HEK293 (cell line): Measurements from ENCODE around the gene TBCCD1.
A peak's percentile ranks its signal among the peaks of the same experiment; 100 is the strongest.

Experiments
- CTCF ChIA-PET: fragments of 350-600 bp; formaldehyde crosslinking; extraction: SDS; loops from one replicate; lab custom pipeline; 2021; ENCODE audit warnings: antibody characterized with exemption; lab: Yijun Ruan, JAX
- POLR2A ChIA-PET: fragments of 300-600 bp; formaldehyde crosslinking; extraction: SDS; loops from one replicate; lab custom pipeline; 2020; ENCODE audit warnings: antibody characterized with exemption, inconsistent platforms; lab: Yijun Ruan, JAX
- H3K27ac ChIP-seq: fragments of 200-500 bp; sonication (Bioruptor generic); 2 replicates; pipeline ENCODE4 v1.5.1; 2014; ENCODE audit warnings: low read depth, low read length, control low read depth, inconsistent platforms; ENCODE audit errors: extremely low read depth
- H3K36me3 ChIP-seq, 2 experiments: fragments of 200-500 bp in 1 of 2; sonication (Bioruptor generic) in 1 of 2; 1 replicate in 1 of 2; 2 replicates in 1 of 2; pipeline ENCODE4 v1.5.1; 2014 to 2017; ENCODE audit warnings: inconsistent platforms in 2 of 2, low read length in 2 of 2; ENCODE audit not compliant: control insufficient read depth in 2 of 2, insufficient read depth in 1 of 2
- H3K4me1 ChIP-seq: fragments of 200-500 bp; sonication (Bioruptor generic); 2 replicates; pipeline ENCODE4 v1.5.1; 2014; ENCODE audit warnings: mild to moderate bottlenecking, low read length, inconsistent platforms; ENCODE audit not compliant: control insufficient read depth, insufficient read depth
- H3K4me3 ChIP-seq: 2 replicates; pipeline ENCODE4 v1.5.1; 2011; ENCODE audit warnings: low read depth, mild to moderate bottlenecking, control low read depth, low read length, moderate library complexity
- H3K9me3 ChIP-seq: fragments of 200-500 bp; sonication (Bioruptor generic); 2 replicates; pipeline ENCODE4 v1.5.1; 2014; ENCODE audit warnings: low read depth, low read length, inconsistent platforms; ENCODE audit not compliant: control insufficient read depth, insufficient read depth
- FEZF1 ChIP-seq: fragments of 450-650 bp; formaldehyde crosslinking; IDR thresholded peaks from 2 replicates; pipeline ENCODE4 v1.5.1; 2016; ENCODE audit warnings: missing biosample characterization, missing genetic modification characterization
- MEIS1 ChIP-seq: sonication (generic); formaldehyde crosslinking; IDR thresholded peaks from 2 replicates; pipeline ENCODE4 v1.8.1; 2022; ENCODE audit warnings: missing genetic modification reagents, mild to moderate bottlenecking, borderline replicate concordance
- ZBTB17 ChIP-seq: fragments of 450-650 bp; formaldehyde crosslinking; IDR thresholded peaks from 2 replicates; pipeline ENCODE4 v1.5.1; 2016; ENCODE audit warnings: missing biosample characterization, missing genetic modification characterization
- ZFP69B ChIP-seq: fragments of 450-650 bp; formaldehyde crosslinking; IDR thresholded peaks from 2 replicates; pipeline ENCODE4 v1.5.1; 2016; ENCODE audit warnings: missing biosample characterization, missing genetic modification characterization
- ZIC2 ChIP-seq: fragments of 450-650 bp; formaldehyde crosslinking; IDR thresholded peaks from 2 replicates; pipeline ENCODE4 v1.5.1; 2016; ENCODE audit warnings: missing biosample characterization, missing genetic modification characterization
- ZNF155 ChIP-seq: fragments of 450-650 bp; formaldehyde crosslinking; IDR thresholded peaks from 2 replicates; pipeline ENCODE4 v1.5.1; 2016; ENCODE audit warnings: missing biosample characterization, missing genetic modification characterization
- ZNF174 ChIP-seq: fragments of 450-650 bp; formaldehyde crosslinking; IDR thresholded peaks from 2 replicates; pipeline ENCODE4 v1.5.0; 2017; ENCODE audit warnings: missing biosample characterization, mild to moderate bottlenecking, missing genetic modification characterization
- ZNF23 ChIP-seq: fragments of 450-650 bp; formaldehyde crosslinking; IDR thresholded peaks from 2 replicates; pipeline ENCODE4 v1.5.1; 2016; ENCODE audit warnings: missing biosample characterization, missing genetic modification characterization, borderline replicate concordance
- ZNF324 ChIP-seq: fragments of 450-650 bp; formaldehyde crosslinking; IDR thresholded peaks from 2 replicates; pipeline ENCODE4 v1.5.1; 2016; ENCODE audit warnings: missing biosample characterization, missing genetic modification characterization
- ZNF549 ChIP-seq: fragments of 450-650 bp; IDR thresholded peaks from 2 replicates; pipeline ENCODE4 v1.5.1; 2018; ENCODE audit warnings: missing biosample characterization, missing genetic modification characterization, mild to moderate bottlenecking, inconsistent platforms, moderate library complexity
- ZNF560 ChIP-seq: fragments of 450-650 bp; formaldehyde crosslinking; IDR thresholded peaks from 2 replicates; pipeline ENCODE4 v1.5.1; 2017; ENCODE audit warnings: missing biosample characterization, missing genetic modification characterization, borderline replicate concordance
- ZNF561 ChIP-seq: fragments of 450-650 bp; IDR thresholded peaks from 2 replicates; pipeline ENCODE4 v1.5.1; 2018; ENCODE audit warnings: missing biosample characterization, missing genetic modification characterization, borderline replicate concordance
- ZNF785 ChIP-seq: fragments of 450-650 bp; formaldehyde crosslinking; IDR thresholded peaks from 2 replicates; pipeline ENCODE4 v1.5.1; 2016; ENCODE audit warnings: missing biosample characterization, missing genetic modification characterization
- ZSCAN16 ChIP-seq: fragments of 450-650 bp; formaldehyde crosslinking; IDR thresholded peaks from 2 replicates; pipeline ENCODE4 v1.5.1; 2016; ENCODE audit warnings: missing biosample characterization, missing genetic modification characterization
- TF ChIP-seq, protein P1 (sequence below): fragments of 450-650 bp; formaldehyde crosslinking; IDR thresholded peaks from 2 replicates; pipeline ENCODE4 v1.5.1; 2016; ENCODE audit warnings: missing biosample characterization, missing genetic modification characterization
- TF ChIP-seq, protein P2 (sequence below): fragments of 450-650 bp; formaldehyde crosslinking; IDR thresholded peaks from 2 replicates; pipeline ENCODE4 v1.5.1; 2016; ENCODE audit warnings: missing biosample characterization, missing genetic modification characterization
- TF ChIP-seq, protein P3 (sequence below): fragments of 450-650 bp; formaldehyde crosslinking; IDR thresholded peaks from 2 replicates; pipeline ENCODE4 v1.5.1; 2016; ENCODE audit warnings: missing biosample characterization, missing genetic modification characterization
- TF ChIP-seq, protein P4 (sequence below): fragments of 450-650 bp; formaldehyde crosslinking; IDR thresholded peaks from 2 replicates; pipeline ENCODE4 v1.5.1; 2016; ENCODE audit warnings: missing biosample characterization, missing genetic modification characterization, borderline replicate concordance

Gene TBCCD1

DNA sequence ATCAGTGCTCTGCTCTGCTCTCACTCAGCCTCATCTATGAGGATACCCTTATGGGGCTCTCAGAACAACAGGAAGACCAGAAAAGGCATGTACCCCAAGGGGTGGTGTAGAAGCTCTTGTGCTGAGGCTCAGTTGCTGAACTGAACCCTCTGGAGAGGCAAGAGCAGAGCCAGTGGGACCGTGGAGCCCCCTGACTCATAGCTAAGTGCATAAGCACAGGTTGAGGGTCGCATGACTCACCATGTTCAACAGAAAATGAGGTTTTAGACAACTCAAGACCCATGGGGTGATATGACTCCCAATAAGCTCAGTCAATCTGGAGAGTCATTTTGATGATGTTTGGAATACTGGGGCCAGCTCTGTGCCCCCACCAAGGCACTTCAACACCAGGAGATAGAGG is 60.3 kb downstream of the TBCCD1 start (continued):
- TF ChIP-seq, protein P1, sequence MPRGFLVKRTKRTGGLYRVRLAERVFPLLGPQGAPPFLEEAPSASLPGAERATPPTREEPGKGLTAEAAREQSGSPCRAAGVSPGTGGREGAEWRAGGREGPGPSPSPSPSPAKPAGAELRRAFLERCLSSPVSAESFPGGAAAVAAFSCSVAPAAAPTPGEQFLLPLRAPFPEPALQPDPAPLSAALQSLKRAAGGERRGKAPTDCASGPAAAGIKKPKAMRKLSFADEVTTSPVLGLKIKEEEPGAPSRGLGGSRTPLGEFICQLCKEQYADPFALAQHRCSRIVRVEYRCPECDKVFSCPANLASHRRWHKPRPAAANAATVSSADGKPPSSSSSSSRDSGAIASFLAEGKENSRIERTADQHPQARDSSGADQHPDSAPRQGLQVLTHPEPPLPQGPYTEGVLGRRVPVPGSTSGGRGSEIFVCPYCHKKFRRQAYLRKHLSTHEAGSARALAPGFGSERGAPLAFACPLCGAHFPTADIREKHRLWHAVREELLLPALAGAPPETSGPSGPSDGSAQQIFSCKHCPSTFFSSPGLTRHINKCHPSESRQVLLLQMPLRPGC (tag by site-specific recombination), result no peak

DNA sequence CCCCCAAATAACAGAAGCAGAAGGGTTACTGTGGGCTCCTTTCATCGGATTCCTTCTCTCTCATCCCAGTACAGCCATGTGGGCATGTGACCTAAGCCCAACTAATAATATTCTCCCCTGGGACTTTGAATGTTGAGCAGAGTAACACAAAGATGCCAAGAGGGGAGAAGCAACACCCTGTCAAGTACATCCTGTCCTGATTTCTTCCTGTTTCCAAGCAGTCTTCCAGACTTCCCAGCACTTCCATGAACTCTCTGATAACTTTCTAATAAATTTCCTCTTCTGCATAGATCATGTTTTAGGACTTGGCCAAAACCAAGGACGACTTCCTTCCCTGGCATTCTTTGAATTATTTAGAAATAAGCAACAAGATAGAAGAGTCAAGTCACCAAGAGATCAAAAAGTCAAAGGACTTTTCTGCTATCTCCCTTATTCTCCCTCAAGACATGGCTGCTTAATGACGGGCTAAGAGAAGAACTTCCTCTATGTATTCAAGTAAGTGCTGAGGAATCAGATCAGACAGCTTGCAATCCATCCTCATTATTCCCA is 60.9 kb downstream of the TBCCD1 start:
- Histone ChIP-seq H3K4me3 (no peak overlapping the region), H3K4me1 (no peaks in the 10 kb centered on the region), H3K36me3 (no peaks in the 10 kb centered on the region), H3K27ac (no peak overlapping the region), H3K9me3 (no peaks in the 10 kb centered on the region)
- POLR2A ChIA-PET, result no interaction called here
- CTCF ChIA-PET, result no interaction called here
- TF ChIP-seq ZNF785 (tag by site-specific recombination) (no peak), FEZF1 (tag by site-specific recombination) (no peak), ZBTB17 (tag by site-specific recombination) (no peak), ZNF549 (tag by site-specific recombination) (no peak), ZNF174 (tag by site-specific recombination) (no peak), ZNF23 (tag by site-specific recombination) (no peak), ZNF155 (tag by site-specific recombination) (no peak), ZNF561 (tag by site-specific recombination) (no peak), ZFP69B (no peak), ZNF324 (tag by site-specific recombination) (no peak), MEIS1 (CRISPR knock-in tag) (no peak), ZSCAN16 (tag by site-specific recombination) (no peak), ZNF560 (tag by site-specific recombination) (no peak)
- TF ChIP-seq, protein P2, sequence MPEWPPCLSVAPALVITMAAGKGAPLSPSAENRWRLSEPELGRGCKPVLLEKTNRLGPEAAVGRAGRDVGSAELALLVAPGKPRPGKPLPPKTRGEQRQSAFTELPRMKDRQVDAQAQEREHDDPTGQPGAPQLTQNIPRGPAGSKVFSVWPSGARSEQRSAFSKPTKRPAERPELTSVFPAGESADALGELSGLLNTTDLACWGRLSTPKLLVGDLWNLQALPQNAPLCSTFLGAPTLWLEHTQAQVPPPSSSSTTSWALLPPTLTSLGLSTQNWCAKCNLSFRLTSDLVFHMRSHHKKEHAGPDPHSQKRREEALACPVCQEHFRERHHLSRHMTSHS (tag by site-specific recombination), result no peak
- TF ChIP-seq, protein P3, sequence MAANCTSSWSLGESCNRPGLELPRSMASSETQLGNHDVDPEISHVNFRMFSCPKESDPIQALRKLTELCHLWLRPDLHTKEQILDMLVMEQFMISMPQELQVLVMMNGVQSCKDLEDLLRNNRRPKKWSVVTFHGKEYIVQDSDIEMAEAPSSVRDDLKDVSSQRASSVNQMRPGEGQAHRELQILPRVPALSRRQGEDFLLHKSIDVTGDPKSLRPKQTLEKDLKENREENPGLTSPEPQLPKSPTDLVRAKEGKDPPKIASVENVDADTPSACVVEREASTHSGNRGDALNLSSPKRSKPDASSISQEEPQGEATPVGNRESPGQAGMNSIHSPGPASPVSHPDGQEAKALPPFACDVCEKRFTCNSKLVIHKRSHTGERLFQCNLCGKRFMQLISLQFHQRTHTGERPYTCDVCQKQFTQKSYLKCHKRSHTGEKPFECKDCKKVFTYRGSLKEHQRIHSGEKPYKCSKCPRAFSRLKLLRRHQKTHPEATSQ, result no peak

DNA sequence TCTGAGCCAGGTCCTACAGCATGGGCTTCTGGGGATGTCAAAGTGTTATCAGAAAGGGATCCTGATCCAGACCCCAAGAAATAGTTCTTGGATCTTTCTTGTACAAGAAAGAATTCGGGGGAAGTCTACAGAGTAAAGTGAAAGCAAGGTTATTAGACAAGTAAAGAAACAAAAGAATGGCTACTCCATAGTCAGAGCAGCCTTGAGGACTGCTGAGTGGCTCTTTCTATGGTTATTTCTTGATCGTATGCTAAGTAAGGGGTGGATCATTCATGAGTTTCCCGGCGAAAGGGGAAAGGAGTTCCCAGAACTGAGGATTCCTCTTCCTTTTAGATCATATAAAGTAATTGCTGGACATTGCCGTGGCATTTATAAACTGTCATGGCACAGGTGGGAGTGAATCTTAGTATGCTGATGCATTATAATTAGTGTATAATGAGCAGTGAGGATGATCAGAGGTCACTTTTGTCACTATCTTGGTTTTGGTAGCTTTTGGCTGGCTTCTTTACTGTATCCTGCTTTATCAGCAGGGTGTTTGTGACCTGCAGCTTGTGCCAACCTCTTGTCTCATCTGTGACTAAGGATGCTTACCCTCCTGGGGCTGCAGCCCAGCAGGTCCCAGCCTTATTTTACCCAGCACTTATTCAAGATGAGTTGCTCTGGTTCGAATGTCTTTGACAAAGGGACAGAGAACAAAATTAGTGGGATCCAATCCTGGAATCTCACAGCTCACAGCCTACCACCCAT is 64.0 kb downstream of the TBCCD1 start:
- H3K4me1 ChIP-seq, result no peaks in the 10 kb centered on the region
- POLR2A ChIA-PET, result no interaction called here
- H3K4me3 ChIP-seq, result no peak overlapping the region
- H3K36me3 ChIP-seq, result no peaks in the 10 kb centered on the region
- CTCF ChIA-PET, result no interaction called here
- TF ChIP-seq, protein P4, sequence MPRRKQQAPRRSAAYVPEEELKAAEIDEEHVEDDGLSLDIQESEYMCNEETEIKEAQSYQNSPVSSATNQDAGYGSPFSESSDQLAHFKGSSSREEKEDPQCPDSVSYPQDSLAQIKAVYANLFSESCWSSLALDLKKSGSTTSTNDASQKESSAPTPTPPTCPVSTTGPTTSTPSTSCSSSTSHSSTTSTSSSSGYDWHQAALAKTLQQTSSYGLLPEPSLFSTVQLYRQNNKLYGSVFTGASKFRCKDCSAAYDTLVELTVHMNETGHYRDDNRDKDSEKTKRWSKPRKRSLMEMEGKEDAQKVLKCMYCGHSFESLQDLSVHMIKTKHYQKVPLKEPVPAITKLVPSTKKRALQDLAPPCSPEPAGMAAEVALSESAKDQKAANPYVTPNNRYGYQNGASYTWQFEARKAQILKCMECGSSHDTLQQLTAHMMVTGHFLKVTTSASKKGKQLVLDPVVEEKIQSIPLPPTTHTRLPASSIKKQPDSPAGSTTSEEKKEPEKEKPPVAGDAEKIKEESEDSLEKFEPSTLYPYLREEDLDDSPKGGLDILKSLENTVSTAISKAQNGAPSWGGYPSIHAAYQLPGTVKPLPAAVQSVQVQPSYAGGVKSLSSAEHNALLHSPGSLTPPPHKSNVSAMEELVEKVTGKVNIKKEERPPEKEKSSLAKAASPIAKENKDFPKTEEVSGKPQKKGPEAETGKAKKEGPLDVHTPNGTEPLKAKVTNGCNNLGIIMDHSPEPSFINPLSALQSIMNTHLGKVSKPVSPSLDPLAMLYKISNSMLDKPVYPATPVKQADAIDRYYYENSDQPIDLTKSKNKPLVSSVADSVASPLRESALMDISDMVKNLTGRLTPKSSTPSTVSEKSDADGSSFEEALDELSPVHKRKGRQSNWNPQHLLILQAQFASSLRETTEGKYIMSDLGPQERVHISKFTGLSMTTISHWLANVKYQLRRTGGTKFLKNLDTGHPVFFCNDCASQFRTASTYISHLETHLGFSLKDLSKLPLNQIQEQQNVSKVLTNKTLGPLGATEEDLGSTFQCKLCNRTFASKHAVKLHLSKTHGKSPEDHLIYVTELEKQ, result no peak
- peak; percentile 36; the same call in 1 of the 2 replicates for TF ChIP-seq ZIC2
- H3K27ac ChIP-seq, result no peak overlapping the region
- H3K9me3 ChIP-seq, result no peaks in the 10 kb centered on the region
